Right cardiac atrium (tissue), 5 donors: ENCODE results near the gene PANX2. TPM values are rescaled to one million over a fixed set of nuclear protein-coding genes. Genes with fewer than 3 reads are reported as not detected.
"Not testable (repeated sequence)": the region's sequence is repeated elsewhere in the genome, so short reads cannot be mapped to it uniquely, and the experiment has no call there.

Experiments
- ATAC-seq, 2 donors: fragments of 200-7000 bp; cut with Tn5 transposase; one replicate each; pipeline versions ENCODE4 v1.8.0 to v1.9.1; 2020; ENCODE audit warnings: moderate library complexity in 2 of 2, mild to moderate bottlenecking in 1 of 2
- DNase-seq, 3 donors: peaks; one replicate each; pipeline ENCODE4 v3.0.0-alpha.2; 2020
- H3K27ac ChIP-seq: one replicate; pipeline ENCODE4 v1.5.1; 2013; ENCODE audit warnings: mild to moderate bottlenecking, low read length, control low read depth, moderate library complexity
- H3K27me3 ChIP-seq: one replicate; pipeline ENCODE4 v1.6.1; 2013; ENCODE audit not compliant: control insufficient read depth, insufficient read depth
- H3K4me1 ChIP-seq: one replicate; pipeline ENCODE4 v1.6.1; 2013; ENCODE audit warnings: low read length; ENCODE audit not compliant: control insufficient read depth, insufficient read depth
- H3K4me3 ChIP-seq: one replicate; pipeline ENCODE4 v1.5.1; 2013; ENCODE audit warnings: low read length, control low read depth
- H3K9me3 ChIP-seq: one replicate; pipeline ENCODE4 v1.6.1; 2013; ENCODE audit warnings: low read length; ENCODE audit not compliant: control insufficient read depth
- WGBS: extraction: QIAGEN DNeasy Blood & Tissue Kit; methylation state at CpG from one replicate; pipeline ENCODE4 v1.1.7; 2013; 5-methylcytosine and 5-hydroxymethylcytosine counted together
- intact Hi-C, 4 donors: fragments of 100-400 bp; cut with DNase I; formaldehyde crosslinking; loops; one replicate each; pipeline versions ENCODE4 v1.11.0 to v1.14.0; 2022 to 2023
- polyA plus RNA-seq: library from polyadenylated mRNA; stranded (reverse); fragments of 200-250 nt; gene quantifications from one replicate; pipeline ENCODE4 v1.2.3, GENCODE V29; 2013
- total RNA-seq, 4 donors: library from RNA; stranded (reverse); fragmentation: NEBNext Ultra II Directional; extraction: Animal tissue kit (Norgen Biotek cat#: 25700); gene quantifications; one replicate each; pipeline ENCODE4 v1.2.1, GENCODE V29; 2021
- donor health status: healthy with polysubstance abuse.
- donor health status: DM: no; HTN: yes; CAD: no.
- donor health status: DM: no; HTN: no; CAD: no.
- donor health status: DM: no; HTN: yes; CAD: no; lungs with severe emphysema.
- donor health status: DM: yes; HTN: yes; CAD: no.

The PANX2 gene
- total and polyA plus RNA-seq, 5 donors: 0.43 to 2.1 (median 0.88) TPM

- intact Hi-C loops: no loop called here
- ATAC-seq: no peak
Measured at GRCh38 chr22:50165436-50166123, 5.0 kb upstream of the PANX2 start.

DNA sequence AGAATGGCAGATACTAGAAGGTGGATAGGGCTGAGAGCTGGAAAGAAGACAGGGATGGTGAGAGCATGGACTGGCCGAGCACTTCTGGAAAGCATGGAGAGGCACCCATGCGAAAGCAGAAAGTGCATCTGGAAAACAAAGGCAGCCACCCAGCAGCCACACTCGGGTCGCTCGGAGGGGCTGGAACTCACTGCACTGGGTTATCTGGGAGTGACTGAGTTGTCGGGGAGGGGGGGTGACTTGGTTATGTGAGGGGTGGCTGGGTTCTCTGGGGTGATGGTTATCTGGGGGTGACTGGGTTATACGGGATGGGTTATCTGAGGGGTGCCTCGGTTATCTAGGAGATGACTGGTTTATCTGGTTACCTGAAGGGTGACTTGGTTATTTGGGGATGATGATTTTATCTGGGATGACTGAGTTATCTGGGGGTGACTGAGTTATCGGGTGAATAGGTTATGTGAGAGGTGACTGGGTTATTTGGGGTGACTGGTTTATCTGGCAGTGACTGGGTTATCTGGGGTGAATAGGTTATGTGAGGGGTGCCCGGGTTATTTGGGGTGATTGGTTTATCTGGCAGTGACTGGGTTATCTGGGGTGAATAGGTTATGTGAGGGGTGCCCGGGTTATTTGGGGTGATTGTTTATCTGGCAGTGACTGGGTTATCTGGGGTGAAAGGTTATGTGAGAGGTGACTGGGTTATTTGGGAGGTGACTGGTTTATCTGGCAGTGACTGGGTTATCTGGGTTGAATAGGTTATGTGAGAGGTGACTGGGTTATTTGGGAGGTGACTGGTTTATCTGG, 2.6 kb upstream of the PANX2 start:
- Histone ChIP-seq H3K4me3 (no peak overlapping the region), H3K27me3 (no peaks in the 10 kb centered on the region), H3K9me3 (no peaks in the 10 kb centered on the region), H3K27ac (no peak overlapping the region), H3K4me1 (no peaks in the 10 kb centered on the region)
- DNase-seq (peak in 1 of 3 donors; percentile 19), ATAC-seq (no peak)
- intact Hi-C loops: no loop called here
- WGBS: 47% methylated on average over 11 of the region's 11 CpGs

More at GRCh38 chr22:50165436-50166123, 5.0 kb upstream of the PANX2 start:
- H3K9me3 ChIP-seq: no peaks in the 10 kb centered on the region
- H3K27me3 ChIP-seq: no peaks in the 10 kb centered on the region
- WGBS: 95% methylated on average over 28 of the region's 28 CpGs
- no peaks in the 10 kb centered on the region for H3K4me1 ChIP-seq
- no peak overlapping the region for H3K4me3 ChIP-seq
- no peak overlapping the region for H3K27ac ChIP-seq
- DNase-seq: peak in 1 of 3 donors; percentile 35

DNA sequence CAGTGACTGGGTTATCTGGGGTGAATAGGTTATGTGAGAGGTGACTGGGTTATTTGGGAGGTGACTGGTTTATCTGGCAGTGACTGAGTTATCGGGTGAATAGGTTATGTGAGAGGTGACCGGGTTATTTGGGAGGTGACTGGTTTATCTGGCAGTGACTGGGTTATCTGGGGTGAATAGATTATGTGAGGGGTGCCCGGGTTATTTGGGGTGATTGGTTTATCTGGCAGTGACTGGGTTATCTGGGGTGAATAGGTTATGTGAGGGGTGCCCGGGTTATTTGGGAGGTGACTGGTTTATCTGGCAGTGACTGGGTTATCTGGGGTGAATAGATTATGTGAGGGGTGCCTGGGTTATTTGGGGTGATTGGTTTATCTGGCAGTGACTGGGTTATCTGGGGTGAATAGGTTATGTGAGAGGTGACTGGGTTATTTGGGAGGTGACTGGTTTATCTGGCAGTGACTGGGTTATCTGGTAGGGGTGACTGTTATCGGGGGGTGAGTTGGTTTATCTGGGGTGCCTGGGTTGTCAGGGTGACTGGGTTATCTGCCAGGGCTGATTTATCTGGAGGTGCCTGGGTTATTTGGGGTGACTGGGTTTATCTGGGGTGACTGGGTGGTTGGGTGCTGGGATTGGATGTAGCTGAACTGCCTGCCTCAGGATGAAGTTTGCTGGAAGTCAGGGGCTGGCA, 1.9 kb upstream of the PANX2 start:
- 48% methylated on average over 5 of the region's 5 CpGs for WGBS
- H3K27me3 ChIP-seq, H3K4me1 ChIP-seq, H3K9me3 ChIP-seq, H3K27ac ChIP-seq, H3K4me3 ChIP-seq, ATAC-seq, DNase-seq, intact Hi-C loops: not testable (repeated sequence)

DNA sequence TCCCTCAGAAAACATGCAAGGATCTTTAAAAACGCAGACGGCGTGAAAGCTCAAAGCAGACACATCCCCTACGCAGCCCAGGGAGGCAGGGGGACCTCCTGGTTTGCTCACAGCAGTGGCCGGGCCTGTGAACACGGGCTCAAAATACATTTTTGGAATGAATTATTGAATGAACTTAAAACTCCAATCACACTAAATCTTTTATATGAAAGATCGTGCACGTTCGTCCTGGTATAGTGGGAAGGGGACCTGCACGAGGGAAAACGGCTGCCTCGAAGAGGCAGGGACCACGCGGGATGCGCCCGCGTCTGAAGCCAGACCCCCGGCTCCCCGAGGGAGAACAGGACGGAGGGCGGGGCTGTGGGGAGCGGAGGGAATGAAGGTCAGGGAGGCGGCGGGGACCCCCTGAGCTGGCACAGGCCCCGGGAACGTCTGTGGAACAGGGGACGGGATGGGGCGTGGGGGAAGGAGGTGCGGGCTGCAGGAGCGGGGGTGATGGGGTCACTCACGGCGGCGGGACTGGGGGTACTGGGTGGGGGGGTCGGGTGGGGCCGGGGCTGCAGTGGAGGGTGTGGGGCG, 1.3 kb upstream of the PANX2 start:
- no peaks in the 10 kb centered on the region for H3K9me3 ChIP-seq
- H3K27me3 ChIP-seq: no peaks in the 10 kb centered on the region
- H3K4me3 ChIP-seq: peak overlapping the region; percentile 72
- 8% methylated on average over 36 of the region's 36 CpGs for WGBS
- no peak overlapping the region for H3K27ac ChIP-seq
- no peak for ATAC-seq
- intact Hi-C loops: no loop called here
- peak in 2 of 3 donors; percentile 35 to 47 for DNase-seq
- H3K4me1 ChIP-seq: no peaks in the 10 kb centered on the region

DNA sequence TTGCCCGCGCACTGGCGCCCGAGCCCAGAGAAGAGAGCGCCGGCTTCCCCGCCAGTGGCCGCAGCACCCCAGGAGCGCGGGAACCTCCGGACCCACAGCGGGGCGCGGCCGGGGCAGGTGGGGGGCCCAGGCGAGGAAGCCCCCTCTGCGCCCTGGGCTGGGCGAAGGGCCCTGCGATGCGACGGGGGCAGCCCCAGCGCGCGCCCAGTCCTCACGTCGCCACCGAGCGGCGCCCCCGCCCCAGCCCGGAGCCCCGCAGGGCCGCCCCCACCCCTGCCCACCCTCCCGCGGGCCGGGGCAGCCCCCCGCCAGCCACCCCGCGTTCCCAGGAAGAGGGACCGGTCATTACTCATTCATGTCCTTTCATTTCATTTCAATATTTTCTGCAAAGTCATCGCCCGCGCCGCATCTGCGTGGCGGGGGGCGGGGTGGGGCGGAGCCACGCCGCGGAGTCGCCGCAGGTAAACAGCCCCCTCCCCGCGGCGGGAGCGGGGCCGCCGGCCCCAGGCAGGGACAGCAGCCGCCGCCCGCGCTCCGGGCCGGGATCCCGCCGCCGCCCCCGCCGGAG, 673 bp upstream of the PANX2 start:
- WGBS: under 1% methylated on average over 70 of the region's 70 CpGs
- intact Hi-C loops: no loop called here
- no peaks in the 10 kb centered on the region for H3K4me1 ChIP-seq
- H3K4me3 ChIP-seq: peak overlapping the region; percentile 72
- no peak overlapping the region for H3K27ac ChIP-seq
- ATAC-seq: no peak
- H3K9me3 ChIP-seq: no peaks in the 10 kb centered on the region
- peak in 2 of 3 donors; percentile 63 to 65 for DNase-seq
- H3K27me3 ChIP-seq: no peaks in the 10 kb centered on the region

- DNase-seq: peak in 2 of 3 donors; percentile 54 to 59
- intact Hi-C loops: no loop called here
- no peak overlapping the region for H3K4me3 ChIP-seq
Measured at GRCh38 chr22:50171319-50171964, 911 bp downstream of the PANX2 start.

DNA sequence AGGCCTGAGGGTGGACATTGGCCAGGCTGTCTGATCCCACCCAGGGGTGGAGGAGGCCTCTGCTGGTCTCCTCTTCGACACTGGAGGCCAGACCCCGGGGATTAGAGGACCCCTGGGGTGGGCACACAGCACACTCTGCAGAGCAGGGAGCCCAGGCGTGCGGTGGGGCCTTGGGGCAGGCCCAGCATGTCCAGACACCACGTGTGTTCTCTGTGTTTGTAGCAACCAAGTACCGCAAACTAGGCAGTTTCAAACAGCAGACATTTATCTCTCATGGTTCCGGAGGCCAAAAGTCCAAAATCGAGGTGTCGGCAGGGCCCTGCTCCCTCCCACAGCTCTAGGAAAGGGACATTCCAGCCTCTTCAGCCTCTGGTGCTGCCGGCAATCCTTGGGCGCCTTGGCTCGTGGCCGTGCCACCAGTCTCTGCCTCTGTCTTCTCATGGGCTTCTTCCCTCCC, 1.5 kb downstream of the PANX2 start:
- intact Hi-C loops: no loop called here
- peak in 1 of 3 donors; percentile 31 for DNase-seq
- ATAC-seq: peak; percentile 8 to 22
- Histone ChIP-seq H3K27me3 (no peaks in the 10 kb centered on the region), H3K4me1 (no peaks in the 10 kb centered on the region), H3K4me3 (no peak overlapping the region), H3K27ac (no peak overlapping the region), H3K9me3 (no peaks in the 10 kb centered on the region)
- WGBS: 62% methylated on average over 13 of the region's 13 CpGs

More at GRCh38 chr22:50171319-50171964, 911 bp downstream of the PANX2 start:
- no peak overlapping the region for H3K27ac ChIP-seq
- peak; percentile 10 to 28 for ATAC-seq
- H3K27me3 ChIP-seq: no peaks in the 10 kb centered on the region
- WGBS: 64% methylated on average over 15 of the region's 15 CpGs
- no peaks in the 10 kb centered on the region for H3K4me1 ChIP-seq
- no peaks in the 10 kb centered on the region for H3K9me3 ChIP-seq

GRCh38 chr22:50173311-50173982, 2.9 kb downstream of the PANX2 start:
- 81% methylated on average over 26 of the region's 26 CpGs for WGBS
- no peaks in the 10 kb centered on the region for H3K4me1 ChIP-seq
- DNase-seq: peak in 2 of 3 donors; percentile 48 to 50
- no peaks in the 10 kb centered on the region for H3K27me3 ChIP-seq
- intact Hi-C loops: no loop called here
- no peak overlapping the region for H3K4me3 ChIP-seq
- ATAC-seq: no peak
- no peaks in the 10 kb centered on the region for H3K9me3 ChIP-seq
- H3K27ac ChIP-seq: no peak overlapping the region

- intact Hi-C loops: no loop called here
- no peaks in the 10 kb centered on the region for H3K27me3 ChIP-seq
- 90% methylated on average over 6 of the region's 6 CpGs for WGBS
- H3K4me1 ChIP-seq: no peaks in the 10 kb centered on the region
- H3K9me3 ChIP-seq: no peaks in the 10 kb centered on the region
- DNase-seq (peak in 2 of 3 donors; percentile 26 to 35), ATAC-seq (no peak)
- H3K4me3 ChIP-seq: no peak overlapping the region
- no peak overlapping the region for H3K27ac ChIP-seq
Measured at GRCh38 chr22:50173983-50174355, 3.4 kb downstream of the PANX2 start.
